NCI-H128 (cell line): ENCODE data around the gene LEMD3.
"Not testable (repeated sequence)": the region's sequence is repeated elsewhere in the genome, so short reads cannot be mapped to it uniquely, and the experiment has no call there.

Experiments used
- DNase-seq: peaks from one replicate; lab custom pipeline; 2025; ENCODE audit not compliant: unreplicated experiment; lab: John Stamatoyannopoulos, UW

The LEMD3 gene

GRCh38 chr12:65277994-65278575 lies 108.7 kb downstream of the LEMD3 start:
- DNase-seq = no peak

GRCh38 chr12:65278576-65279368 lies 109.4 kb downstream of the LEMD3 start, which contains the start of gene MSRB3:
TSS of gene MSRB3 (plus strand) at chr12:65278683. CDS start at chr12:65308580, 29,897 bp downstream.
- DNase-seq = no peak

- no peak for DNase-seq
Measured at GRCh38 chr12:65279369-65280112, 110.2 kb downstream of the LEMD3 start.

GRCh38 chr12:65280306-65280705 lies 110.9 kb downstream of the LEMD3 start:
- no peak for DNase-seq

GRCh38 chr12:65282840-65283239 lies 113.5 kb downstream of the LEMD3 start:
- DNase-seq = no peak

- DNase-seq = not testable (repeated sequence)
Measured at GRCh38 chr12:65285532-65285931, 116.1 kb downstream of the LEMD3 start.

GRCh38 chr12:65287426-65287825 lies 118.0 kb downstream of the LEMD3 start:
- DNase-seq = no peak

- no peak for DNase-seq
Measured at GRCh38 chr12:65292241-65292640, 122.9 kb downstream of the LEMD3 start.

GRCh38 chr12:65293735-65294134 lies 124.4 kb downstream of the LEMD3 start:
- DNase-seq = no peak

- DNase-seq = no peak
Measured at GRCh38 chr12:65294641-65295262, 125.4 kb downstream of the LEMD3 start.

- DNase-seq = no peak
Measured at GRCh38 chr12:65296508-65297265, 127.3 kb downstream of the LEMD3 start.
